ENCODE measurements around the gene CDH2.

CDH2 gene

GRCh38 chr18:28176948-28177827, at the start of gene CDH2:
Gene CDH2 (minus strand): TSS chr18:28177130. CDS start chr18:28177022, 108 bp downstream.
- no peak for DNase-seq (ENCODE audit: low spot score)

- DNase-seq (ENCODE audit: low spot score), result no peak
Measured at GRCh38 chr18:28212060-28212459, 35.1 kb upstream of the CDH2 start.

- DNase-seq (ENCODE audit: low spot score), result no peak
Measured at GRCh38 chr18:28208712-28209265, 31.9 kb upstream of the CDH2 start.

GRCh38 chr18:28208268-28208667, 31.3 kb upstream of the CDH2 start:
- no peak for DNase-seq (ENCODE audit: low spot score)

GRCh38 chr18:28204154-28204553, 27.2 kb upstream of the CDH2 start:
- no peak for DNase-seq (ENCODE audit: low spot score)

- DNase-seq (ENCODE audit: low spot score), result no peak
Measured at GRCh38 chr18:28201056-28201455, 24.1 kb upstream of the CDH2 start.

- no peak for DNase-seq (ENCODE audit: low spot score)
Measured at GRCh38 chr18:28198620-28199019, 21.7 kb upstream of the CDH2 start.

GRCh38 chr18:28193177-28193778, 16.3 kb upstream of the CDH2 start:
- DNase-seq (ENCODE audit: low spot score), result no peak

GRCh38 chr18:28189400-28190239, 12.7 kb upstream of the CDH2 start:
- no peak for DNase-seq (ENCODE audit: low spot score)

- DNase-seq (ENCODE audit: low spot score), result no peak
Measured at GRCh38 chr18:28185121-28185520, 8.2 kb upstream of the CDH2 start.

GRCh38 chr18:28183418-28184078, 6.6 kb upstream of the CDH2 start:
- no peak for DNase-seq (ENCODE audit: low spot score)

- DNase-seq (ENCODE audit: low spot score), result no peak
Measured at GRCh38 chr18:28181616-28182015, 4.7 kb upstream of the CDH2 start.

- DNase-seq (ENCODE audit: low spot score), result no peak
Measured at GRCh38 chr18:28178720-28179119, 1.8 kb upstream of the CDH2 start.

GRCh38 chr18:28177828-28178635, 1.1 kb upstream of the CDH2 start:
- no peak for DNase-seq (ENCODE audit: low spot score)

GRCh38 chr18:28176698-28176947, 307 bp downstream of the CDH2 start:
- no peak for DNase-seq (ENCODE audit: low spot score)

- no peak for DNase-seq (ENCODE audit: low spot score)
Measured at GRCh38 chr18:28175930-28176697, 816 bp downstream of the CDH2 start.

- no peak for DNase-seq (ENCODE audit: low spot score)
Measured at GRCh38 chr18:28175150-28175929, 1.6 kb downstream of the CDH2 start.

- no peak for DNase-seq (ENCODE audit: low spot score)
Measured at GRCh38 chr18:28174181-28174905, 2.6 kb downstream of the CDH2 start.

- no peak for DNase-seq (ENCODE audit: low spot score)
Measured at GRCh38 chr18:28171837-28172236, 5.1 kb downstream of the CDH2 start.
